Activated naive CD4-positive, alpha-beta T cell (primary cell): ENCODE measurements around the gene LMF1.
"Not testable (repeated sequence)": the region's sequence is repeated elsewhere in the genome, so short reads cannot be mapped to it uniquely, and the experiment has no call there.

Experiments
- DNase-seq, 4 experiments: peaks; one replicate each; lab custom pipeline; 2025; lab: John Stamatoyannopoulos, UW

Gene LMF1

GRCh38 chr16:869823-870641 is 100.8 kb downstream of the LMF1 start:
- no peak for DNase-seq

DNA sequence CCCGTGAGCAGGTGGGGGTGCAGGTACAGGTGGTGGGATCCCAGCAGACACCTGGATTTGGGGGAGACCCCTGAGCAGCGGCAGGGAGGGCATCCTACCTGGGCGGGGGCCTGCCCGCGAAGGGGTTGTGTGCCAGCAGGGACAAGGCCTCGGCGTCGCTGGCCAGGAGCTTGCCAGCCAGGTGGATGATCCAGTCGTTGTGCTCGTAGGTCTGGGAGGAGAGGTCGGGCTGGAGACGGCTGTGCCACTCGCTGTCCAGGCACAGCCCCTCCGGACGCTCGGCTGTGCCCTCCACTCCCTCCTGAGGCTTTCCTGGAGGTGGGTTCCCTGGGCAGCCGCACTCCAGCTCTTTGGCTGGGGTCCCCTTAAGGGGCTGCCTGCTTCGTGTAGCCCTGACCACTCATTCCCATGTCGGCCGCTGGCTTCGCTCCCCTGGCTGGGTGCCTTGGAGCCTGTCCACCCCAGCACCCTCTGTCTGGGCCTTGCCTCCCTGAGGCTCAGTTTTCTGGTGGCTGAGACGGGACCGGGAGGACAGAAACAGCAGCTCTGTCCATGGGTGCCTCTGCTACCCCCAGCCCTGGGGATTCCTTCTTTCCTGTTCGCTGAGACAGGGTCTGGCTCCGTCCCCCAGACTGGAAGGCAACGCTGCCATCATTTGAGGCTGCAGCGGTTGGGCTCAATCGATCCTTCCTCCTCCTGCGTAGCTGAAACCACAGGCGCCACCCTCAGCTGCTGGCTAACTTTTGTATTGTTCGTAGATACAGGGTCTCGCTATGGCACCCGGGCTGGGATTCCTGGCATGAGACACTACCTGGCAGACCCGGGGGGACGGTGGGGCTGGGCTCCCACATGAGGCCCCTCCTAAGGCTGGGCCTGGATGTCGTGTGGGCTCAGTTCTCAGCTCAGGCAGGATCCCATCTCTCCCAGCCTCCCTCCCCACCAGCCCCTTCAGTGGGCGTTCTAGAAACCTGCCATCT is 101.7 kb downstream of the LMF1 start:
- no peak for DNase-seq

- no peak for DNase-seq
Observed at GRCh38 chr16:868386-868755, 102.4 kb downstream of the LMF1 start.

DNA sequence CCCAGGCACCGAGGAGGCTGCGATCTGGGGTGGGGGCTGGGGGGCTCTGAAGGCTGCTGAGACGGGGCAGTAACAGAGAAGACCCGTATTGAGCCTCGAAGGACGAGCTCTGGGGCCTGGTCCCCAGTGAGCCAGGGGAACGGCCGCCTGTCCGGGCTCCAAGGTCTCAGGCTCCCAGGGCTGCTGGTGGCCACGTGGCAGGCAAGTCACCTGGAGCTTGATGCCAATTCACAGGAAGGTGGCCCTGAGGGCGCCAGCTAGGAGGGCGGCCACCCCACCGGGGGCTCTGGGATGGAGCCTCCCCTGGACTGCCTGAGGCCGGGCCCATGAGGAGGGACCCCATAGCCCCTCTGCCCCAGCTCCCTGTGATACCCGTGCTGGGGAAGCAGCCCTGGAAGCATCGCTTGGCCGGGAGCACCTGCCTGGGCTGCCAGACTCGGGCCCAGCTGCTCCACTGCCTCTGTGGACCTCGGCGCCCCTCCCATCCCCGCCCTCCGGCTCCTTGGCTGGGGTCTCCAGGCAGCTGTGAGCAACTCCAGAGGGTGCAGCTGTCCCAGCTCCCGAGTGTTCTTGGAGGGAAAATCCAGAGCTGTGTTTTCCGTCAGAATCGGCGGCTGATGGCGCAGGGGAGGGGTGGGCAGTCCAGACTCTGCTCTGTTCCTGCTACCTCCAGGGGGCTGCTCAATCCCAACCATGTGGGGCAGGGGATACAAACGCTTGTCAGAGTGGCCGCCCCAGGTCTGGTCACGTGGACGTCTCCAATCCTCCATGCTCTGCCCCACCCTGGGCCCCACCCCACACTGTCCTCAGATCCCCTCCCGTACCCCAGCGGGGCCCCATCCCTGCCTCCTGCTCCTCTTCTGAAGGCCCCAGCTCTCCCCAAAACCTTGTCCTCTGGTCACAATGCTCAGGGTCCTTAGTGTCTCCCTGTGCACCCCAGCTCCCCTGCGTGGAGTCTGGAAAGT is 103.1 kb downstream of the LMF1 start:
- no peak for DNase-seq

- DNase-seq, result no peak
Observed at GRCh38 chr16:866252-866896, 104.4 kb downstream of the LMF1 start.

DNA sequence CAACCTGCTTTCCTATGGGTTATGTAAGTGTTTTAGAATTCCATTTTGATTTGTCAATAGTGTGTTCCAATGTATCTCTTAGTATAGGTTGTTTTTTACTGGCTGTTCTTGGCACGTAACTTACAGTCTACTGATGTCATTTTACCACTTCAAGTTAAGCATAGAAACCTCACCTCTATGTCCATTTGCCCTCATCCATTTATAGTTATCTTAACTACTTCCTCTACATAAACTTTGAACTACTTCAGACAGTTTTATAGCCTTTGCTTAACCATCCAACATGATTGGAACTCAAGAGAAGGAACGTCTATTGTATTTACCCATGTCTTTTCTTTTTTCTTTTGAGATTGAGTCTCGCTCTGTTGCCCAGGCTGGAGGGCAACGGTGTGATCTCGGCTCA is 105.8 kb downstream of the LMF1 start:
- DNase-seq, result no peak

DNA sequence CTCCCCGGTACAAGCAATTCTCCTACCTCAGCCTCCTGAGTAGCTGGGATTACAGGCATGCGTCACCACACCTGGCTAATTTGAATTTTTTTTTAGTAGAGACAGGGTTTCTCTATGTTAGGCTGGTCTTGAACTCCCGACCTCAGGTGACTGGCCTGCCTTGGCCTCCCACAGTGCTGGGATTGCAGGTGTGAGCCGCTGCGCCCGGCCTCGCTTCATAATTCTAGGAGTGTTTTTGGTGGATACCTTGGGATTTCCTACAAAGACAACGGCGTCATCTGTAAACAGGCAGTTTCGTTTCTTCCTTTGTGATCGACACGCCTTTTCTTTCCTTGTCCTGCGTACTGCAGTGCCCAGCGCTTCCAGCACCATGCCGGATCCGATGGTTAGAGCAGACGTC is 109.3 kb downstream of the LMF1 start:
- DNase-seq, result no peak

DNA sequence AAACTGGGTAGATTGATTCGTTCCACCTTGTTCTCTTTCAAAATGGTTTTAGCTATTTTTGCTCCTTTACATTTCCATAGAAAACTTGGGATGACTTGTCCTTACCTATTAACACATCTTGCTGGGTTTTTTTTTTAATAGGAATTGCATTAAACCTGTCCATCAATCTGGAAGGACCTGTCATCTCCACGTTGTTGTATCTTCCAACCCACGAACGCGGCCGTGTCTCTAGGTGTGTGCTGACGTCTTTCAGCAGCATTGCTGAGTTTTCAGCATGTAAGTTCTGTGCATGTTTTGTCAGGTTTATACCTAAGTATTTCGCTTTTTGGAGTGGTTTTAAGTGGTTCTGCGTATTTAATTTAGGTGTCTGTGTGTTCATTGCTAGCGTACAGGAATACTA is 109.9 kb downstream of the LMF1 start:
- no peak for DNase-seq

DNA sequence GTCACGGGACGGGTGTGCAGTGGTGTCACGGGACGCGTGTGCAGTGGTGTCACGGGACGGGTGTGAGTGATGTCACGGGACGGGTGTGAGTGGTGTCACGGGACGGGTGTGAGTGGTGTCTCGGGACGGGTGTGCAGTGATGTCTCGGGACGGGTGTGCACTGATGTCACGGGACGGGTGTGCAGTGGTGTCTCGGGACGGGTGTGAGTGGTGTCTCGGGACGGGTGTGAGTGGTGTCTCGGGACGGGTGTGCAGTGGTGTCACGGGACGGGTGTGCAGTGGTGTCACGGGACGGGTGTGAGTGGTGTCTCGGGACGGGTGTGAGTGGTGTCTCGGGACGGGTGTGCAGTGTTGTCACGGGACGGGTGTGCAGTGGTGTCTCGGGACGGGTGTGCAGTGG is 111.8 kb downstream of the LMF1 start:
- DNase-seq, result not testable (repeated sequence)

GRCh38 chr16:858441-858840 is 112.3 kb downstream of the LMF1 start:
- DNase-seq, result not testable (repeated sequence)

DNA sequence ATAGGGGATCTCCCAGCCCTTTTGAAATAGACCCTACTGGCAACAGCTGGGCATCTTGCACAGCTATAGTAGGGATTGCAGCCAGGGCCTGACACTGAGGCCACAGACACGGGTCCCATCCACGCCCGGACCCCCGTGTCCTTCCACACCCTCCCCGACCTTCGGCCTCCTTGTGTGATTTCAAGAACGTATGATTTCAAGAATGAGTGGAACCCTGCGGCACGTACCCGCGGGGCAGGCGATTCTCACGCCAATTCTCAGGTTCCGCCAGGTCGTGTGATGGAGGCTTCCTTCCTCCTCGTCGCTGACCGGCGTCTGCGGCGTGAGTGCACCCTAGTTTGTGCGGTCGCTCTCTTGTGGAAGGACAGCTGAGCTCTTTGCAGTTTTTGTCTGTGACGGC is 114.0 kb downstream of the LMF1 start:
- DNase-seq, result no peak

DNA sequence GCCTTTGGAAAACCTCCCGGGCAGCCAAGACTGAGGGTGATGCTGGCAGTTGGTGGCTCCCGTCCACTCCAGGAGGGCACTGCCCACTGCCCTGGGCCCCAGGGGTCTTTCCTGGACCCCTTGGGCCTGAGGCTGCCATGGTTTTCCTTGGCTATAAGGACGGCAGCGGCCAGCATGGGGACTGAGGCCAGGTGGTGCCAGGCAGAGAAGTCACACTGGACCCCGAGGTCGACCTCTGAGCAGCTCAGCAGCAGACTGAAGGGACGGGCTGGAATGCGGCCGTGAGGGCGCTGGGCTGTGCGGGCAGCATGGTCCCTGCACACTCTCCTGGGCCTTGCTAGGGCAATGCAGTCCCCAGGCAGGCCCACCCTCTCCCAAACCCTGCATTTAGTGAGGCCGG is 114.7 kb downstream of the LMF1 start:
- no peak for DNase-seq

- no peak for DNase-seq
Observed at GRCh38 chr16:855471-855870, 115.3 kb downstream of the LMF1 start.

DNA sequence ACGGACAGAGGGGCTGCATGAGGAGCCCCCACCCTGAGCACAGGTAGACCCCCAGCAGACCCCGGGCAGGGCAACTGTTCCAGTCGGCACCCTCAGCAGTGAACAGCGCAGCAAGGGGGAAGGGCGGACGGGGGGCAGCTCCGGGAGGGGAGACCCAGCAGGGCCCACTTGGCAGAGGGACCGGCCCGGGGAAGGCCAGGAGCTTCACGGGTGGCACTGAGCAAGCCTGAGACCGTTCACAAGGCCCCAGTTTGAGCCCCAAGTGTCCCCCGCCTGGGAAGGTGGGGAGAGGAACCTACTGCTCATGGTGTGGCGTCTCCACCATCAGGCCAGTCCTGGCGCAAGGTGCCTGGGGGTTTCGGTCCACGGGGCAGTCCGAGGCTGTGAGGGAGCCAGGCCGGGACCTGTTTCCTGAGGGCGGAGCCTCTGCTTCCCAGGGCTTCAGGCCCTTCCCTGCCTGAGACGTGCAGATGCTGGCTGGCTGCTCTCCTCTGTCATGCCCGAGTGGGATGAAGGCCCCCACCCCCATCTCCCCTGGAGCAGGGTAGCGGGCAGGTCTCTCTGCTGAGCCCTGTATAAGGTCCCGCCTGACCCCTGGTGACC is 115.9 kb downstream of the LMF1 start:
- no peak for DNase-seq

DNA sequence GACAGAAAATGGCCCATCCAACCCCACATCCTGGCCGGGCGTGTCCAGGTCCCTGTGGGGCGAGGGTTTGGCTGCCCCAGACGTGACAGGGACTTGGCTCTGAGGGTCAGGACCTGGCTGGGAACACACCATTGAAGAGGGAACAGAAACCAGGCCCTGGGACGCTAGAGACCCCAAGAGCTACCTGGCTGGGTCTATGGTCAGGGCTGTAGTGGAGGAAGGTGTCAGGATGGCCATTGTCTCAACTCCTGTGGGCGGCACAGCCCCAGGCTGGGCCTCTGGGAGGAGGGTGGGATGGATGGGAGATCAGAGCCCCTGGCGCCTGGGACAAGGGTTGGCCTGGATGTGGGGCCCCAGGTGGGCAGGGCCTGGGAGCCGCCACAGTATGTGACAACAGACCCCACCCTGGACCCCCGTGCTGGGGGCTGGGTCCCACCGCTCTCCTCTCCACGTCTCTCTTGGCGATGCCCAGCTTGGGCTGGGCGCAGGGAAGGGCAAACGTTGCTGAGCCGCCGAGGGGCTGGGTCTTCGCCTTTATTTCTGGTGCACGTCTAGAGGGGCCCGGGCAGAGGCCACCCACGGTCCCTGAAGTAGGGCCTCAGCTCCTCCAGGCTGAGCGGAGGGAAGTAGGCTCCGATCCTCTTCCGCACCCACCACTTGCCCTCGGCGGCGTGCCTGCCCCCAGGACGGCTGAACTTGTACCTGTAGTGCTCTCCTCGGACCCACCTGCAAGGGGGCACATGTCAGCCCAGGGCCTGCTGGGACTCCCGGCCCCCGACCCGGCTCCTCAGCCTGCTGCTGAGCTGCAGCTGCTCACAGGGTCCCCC is 116.6 kb downstream of the LMF1 start:
- DNase-seq, result no peak

- DNase-seq, result no peak
Observed at GRCh38 chr16:853306-853705, 117.5 kb downstream of the LMF1 start.

DNA sequence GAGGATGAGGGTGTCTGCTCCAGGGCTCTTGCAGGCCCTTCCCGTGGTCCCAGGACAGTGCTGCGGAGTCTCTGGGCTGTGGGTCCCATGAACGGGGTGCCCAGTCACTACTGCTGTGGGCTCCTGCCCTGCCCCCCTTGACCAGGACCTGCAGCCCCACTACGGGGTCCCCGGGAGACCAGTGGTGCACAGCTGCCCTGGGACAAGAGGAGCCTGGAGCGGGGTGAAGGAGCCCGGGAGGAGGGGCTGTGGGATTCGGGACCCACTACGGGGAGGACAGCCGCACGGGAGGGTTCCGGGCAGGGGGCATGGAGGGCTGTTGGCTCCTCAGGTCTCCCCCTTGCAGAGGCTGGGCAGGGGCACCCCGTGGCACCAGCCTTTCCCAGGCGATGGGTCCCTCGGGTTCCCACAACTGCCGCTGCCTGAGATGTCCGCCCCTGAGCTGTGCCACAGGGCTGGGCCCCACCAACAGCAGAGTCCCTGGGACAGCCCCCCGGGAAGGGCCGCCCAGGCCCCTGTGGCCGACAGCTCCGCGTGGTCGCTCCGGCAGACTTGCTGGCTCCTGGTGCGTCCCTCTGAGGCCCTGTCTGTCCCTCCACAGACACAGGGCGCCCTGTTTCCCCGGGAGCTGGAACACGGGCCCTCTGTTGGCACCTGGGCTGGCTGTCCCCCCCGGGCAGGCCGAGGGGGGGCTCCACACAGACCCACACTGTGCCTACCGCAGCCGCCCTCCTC is 118.2 kb downstream of the LMF1 start:
- no peak for DNase-seq

GRCh38 chr16:851871-852270 is 118.9 kb downstream of the LMF1 start:
- DNase-seq, result no peak

DNA sequence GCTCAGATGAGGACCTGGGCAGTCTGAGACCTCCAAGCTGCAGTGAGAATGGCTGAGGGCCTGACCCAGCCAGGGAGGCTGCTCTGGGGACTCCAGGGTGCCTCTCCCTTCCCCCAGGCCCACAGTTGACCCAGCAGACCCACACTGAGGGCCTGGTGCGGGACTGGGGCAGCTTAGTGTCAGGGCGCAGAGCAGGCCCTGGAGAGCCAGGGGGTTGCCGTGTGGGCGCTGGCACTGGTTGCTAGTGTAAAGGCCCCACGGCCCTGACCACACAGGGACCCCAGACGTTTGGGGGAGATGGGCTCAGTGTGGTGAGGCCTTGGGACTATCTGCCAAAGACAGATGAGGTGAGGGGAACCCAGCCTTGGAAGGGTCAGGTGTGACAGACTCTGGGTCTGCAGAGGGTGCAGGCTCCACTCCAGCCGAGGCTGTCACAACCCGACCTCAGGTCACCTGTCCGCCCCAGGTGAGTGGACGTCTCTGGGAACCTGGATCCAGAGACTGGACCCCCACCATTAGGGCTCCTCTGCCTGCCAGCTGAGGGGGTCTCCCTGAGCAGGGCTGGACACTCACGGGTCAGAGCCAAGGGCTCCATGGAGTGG is 119.5 kb downstream of the LMF1 start:
- no peak for DNase-seq
